GDM1 (cell line): ENCODE measurements around the gene CUL1.

Experiments used
- DNase-seq: peaks from one replicate; lab custom pipeline; 2025; lab: John Stamatoyannopoulos, UW

CUL1 gene

DNA sequence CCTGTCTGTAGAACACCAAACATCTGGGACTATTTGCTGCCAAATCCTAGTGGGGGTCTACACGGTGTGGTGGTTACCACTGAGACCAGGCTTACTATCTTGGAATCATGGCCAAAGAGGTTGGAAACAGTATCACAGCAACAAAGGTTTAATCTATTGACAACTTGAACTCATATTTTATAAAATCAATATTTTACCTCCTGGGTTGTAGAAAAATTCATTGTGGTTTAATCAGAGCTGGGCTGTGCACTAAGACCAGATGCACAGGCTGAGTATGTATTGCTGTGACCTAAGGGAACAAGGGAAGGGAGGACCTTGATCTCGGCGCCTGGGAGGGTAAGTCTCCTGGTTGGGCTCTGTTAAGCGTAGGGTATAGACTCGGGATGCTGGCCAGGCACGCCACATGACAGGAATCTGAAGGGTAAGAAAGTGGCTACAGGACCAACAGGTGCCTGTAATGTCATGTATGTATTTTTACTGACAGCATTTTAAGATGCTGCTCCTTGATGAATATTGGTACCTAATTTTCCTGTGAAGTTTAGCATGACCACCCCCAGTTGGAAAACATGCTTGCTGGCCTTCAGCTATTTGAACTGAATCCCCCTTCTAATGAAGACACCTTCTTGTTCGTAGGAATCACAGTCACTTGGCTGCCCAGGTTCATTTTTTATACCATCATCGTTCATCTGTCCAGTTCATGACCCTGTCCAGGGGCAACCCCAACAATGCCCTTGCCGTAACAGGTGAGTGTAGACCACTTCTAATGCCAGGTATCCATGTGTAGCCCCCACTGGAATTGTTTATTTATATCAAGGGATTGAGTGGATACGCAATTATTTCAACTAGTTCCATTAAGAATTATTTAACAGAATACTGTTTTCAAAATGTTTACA, 105.9 kb downstream of the CUL1 start:
- DNase-seq = no peak

DNA sequence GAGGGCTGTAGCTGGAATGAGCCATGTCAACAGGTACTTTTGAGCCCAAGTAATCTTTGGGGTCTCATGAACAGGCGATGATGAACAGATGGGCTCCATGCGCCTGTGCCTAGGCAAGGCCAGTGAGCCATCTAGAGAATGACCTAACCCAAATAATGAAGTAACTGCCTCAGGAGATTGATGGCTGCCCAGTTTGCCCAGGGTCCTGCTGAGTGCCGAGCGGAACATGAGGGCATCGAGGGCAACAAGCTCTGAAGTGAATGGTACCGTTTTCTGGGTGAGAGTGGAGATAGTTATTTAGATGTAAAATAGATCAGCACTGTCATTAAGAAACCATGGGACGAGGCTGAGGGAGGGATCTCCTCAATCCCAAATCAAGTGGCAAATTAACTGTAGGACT, 107.5 kb downstream of the CUL1 start:
- DNase-seq = no peak

DNA sequence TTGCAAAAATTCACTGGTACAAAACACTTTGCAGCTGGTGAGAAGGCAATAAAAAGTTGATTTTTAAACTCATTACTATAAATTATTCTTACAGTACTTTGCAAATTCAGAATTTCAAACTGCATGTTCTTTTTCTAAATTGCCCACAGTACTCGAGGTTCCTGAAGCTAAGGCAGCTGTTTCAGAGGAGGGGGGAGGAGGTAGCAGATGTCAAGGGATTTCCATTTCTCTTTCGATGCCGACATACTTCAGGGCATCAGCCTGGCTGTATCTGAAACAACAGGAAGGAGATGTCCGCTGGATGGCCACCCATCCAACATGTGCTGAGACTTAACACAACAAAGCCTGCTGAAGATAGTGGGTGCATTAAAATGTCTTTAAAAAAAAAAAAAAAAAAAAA, 108.7 kb downstream of the CUL1 start:
- DNase-seq = no peak

DNA sequence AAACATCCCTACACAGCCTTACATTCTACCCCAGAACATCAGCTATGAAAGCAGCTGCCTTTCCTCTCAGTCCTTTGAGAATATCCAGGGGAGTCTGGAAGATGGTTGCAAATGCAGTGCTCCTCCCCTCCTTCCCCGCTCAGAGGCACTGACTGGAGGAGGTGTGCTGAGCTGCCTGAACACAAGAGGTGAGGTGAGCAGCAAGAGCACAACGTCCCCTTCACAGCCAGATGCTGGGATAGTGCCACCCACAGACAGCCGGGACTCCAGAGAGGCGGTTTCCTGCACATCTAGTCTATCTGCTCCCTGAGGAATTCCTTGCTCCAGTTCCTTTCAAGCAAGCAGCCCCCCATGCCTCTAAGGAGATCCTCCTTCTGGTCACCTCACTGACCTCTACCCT, 111.2 kb downstream of the CUL1 start:
- no peak for DNase-seq

DNA sequence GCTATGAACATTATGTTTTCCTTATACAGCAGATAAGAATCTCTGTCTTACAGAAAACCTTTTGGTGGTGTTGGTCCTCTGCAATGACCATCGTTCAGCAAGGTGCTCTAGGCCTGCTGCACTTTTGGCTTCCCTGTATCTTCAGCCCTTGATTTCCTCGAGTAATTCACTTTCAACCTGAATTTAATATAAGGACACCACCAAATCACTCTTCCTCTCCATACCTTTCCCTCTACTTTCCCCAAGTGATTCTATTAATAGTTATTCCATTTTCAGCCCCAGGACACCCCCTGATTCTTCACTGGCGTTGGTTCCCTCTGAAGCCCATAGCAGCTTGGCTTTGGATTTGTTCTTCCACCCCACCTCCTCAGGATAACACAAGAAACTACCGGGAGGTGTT, 113.2 kb downstream of the CUL1 start:
- no peak for DNase-seq

DNA sequence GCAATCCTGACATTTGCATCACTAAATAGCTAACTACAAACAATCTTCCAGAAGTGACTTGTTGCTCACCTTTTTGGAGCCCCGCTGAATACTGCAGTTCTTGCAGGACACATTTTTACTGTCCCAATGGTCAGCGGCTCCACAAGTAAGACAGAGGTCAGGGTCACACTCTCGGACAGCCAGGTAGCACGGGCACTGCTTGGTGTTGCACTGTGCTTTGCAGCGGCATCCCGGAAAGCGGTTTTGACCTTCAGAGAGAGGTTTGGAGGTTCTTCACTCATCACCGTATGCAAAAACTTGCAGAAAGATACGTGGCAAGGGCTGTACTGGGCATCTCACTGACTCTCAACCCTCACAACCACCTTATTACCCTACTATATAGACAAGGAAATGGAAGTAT, 115.2 kb downstream of the CUL1 start:
- DNase-seq = no peak

DNA sequence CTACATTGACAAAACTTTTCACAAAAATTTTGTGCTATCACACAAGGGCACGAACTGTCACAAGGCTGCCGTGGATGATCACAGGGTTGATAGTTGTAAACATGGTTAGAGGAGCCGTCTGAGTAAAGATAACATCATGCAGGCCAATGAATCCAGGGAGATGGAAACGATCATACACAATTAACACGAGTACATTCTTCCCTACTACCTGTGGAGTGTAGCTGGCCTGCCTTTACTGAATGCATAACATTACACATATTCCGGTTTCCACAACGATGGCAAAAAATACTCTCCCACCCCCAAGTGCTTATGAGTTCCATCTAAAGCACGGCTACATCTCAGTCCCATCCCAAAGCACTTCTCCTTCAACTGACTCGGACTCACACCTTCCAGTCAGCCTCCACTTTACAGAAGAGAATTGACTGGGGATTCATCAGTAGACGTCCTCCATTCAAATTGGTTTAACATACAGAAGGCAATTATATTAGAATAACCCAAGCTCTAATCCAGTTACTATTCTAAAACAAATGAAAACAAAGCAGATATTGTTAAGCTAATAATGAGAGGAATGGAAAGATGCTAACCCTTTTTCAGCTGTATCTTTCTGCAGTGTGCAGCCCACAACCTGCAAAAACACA, 116.3 kb downstream of the CUL1 start:
- DNase-seq = no peak

DNA sequence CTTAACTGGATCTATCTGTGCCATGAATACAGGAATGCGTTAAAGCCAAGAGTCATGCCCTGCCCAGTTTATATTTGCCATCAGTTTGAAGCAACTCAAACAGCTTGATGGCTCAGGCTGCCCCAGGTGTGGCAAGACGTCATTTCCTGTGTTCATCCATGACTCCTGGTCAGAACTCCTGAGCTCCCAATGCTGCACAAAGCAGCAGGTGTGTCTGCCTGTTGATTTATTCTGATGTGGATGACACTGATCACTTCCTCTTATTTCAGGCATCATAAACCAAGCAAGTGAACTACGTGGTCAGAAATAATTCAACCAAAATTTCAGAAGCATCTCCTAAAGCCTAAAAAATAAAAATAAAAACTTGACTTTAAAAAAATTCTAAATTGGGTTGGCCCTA, 116.9 kb downstream of the CUL1 start:
- DNase-seq = no peak

DNA sequence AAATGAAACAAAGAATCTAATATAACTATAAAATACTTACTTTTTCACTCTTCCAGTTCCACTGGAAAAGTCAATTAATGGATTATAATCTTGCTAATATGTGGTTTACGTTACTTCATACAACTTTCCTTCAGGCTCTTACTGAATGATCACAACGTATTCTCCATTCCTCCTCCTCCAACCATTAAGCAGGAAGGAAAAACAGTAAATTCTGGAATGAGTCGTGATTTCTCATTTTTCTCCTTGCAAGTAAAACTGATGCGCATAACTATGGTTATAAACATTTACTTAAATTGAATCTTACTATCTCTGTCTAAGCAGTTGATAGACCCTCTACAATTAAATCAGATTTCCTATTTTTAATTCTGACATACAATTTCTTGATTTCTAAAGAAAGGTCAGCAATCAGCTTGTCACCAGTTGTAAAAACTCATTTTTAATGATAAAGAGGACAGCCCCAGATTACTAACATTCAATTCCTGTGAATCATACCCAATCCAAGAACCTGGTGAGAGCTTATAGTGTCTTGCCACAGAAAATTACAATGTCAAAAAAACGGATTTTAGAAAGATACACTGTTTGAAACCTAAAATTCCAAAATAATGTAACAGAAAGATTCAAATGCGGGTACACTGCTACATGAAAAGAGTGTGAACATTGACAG, 121.1 kb downstream of the CUL1 start:
- no peak for DNase-seq

DNA sequence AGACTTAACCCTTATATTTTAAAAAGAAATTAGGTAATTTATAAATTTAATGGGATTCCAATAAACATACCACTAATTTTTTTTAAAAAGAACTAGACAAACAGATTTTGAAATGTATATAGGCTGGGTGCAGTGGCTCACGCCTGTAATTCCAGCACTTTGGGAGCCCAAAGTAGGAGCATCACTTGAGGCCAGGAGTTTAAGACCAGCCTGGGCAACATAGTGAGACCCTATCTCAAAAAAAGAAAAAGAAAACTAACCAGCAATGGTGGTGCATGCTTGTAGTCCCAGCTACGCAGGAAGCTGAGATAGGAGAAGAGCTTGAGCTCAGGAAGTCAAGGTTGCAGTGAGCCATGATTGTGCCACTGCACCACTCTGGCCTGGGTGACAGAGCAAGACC, 122.7 kb downstream of the CUL1 start:
- no peak for DNase-seq

DNA sequence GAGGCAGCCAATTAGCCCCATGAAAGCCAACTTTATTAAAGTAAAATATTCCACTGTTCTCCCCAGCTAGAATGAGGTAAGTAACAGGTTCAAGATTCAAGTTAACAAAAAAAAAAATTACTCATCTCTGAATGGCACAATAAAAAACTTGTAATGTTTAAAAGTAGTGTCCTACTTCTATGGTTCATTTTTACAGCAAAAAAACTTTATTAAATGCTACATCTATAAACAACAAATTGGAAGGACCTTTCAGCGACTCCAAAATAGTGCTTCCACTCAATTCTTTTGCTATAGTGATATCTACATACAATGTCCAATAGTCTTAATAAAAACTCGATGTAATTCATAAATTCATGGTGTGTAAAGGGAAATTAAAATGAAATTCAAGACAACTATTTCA, 126.2 kb downstream of the CUL1 start:
- DNase-seq = no peak

DNA sequence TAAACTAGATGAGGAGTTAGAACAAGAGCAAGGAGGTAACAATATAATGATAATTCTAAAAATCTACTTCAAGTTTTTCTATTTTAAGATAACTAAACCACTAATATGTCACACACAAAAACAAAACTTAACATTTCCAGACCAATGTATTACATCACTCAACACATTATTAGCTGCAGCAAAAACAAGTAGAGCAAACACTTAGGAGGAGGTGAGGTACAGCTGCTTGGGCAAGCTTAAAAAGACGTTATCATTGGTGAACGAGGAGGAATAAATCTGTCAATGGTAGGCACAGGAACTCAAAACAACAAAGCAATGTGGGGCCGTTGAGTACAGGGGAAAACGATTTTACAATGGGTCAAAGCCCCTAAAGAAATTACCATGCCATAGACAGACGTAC, 126.6 kb downstream of the CUL1 start:
- DNase-seq = no peak

DNA sequence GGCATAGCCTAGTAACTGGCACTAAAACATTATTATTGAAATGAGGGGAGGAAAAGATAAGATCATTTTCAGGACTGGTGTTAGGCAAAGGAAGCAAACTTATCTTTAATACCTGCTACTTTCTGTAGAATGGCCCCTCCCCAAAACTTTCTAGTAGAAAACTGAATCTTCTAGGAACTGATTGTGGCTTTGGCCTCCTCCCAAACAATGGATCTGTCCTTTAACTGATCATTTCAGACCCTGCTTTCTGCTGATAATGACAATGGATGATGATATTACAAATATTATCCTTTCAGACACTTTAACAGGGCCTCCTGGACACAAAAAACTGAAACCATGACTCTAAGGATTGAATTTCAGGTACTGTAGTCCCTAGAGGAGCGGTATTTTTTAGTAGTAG, 130.3 kb downstream of the CUL1 start:
- no peak for DNase-seq

DNA sequence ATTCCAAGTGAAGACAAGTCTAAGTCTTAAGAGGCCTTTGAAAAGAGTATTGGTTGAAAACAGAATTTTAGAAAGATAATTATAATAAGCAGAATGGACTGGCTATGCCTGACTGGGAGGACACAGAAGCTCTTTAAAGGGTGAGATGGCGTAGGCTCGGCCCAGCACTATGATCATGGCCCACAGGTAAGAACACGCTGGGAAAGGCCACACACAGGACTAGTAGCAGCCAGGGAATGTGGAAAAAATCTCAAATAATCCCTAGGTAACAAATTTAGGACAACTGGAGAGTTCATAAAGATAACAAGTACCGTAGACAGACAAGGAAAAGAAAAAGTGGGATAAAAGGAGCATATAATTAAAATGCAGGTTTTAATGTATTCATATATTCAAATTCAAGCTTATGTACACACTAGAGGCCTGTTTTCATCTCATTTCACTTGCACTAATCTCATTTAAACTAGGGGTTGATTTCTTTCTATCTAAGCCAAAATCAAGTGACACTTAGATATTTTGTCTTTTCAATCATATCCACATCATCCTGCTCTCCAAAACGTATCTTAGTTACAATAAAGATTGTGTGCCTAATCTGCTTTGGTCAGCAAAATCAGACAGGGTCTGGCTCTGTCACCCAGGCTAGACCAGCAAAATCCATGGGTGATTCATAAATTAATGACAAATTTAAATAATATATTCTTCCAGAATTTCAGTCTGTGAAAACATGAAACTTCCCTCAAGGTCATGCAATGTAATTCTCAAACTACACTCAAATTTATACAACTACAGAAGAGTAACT, 132.4 kb downstream of the CUL1 start:
- DNase-seq = no peak

DNA sequence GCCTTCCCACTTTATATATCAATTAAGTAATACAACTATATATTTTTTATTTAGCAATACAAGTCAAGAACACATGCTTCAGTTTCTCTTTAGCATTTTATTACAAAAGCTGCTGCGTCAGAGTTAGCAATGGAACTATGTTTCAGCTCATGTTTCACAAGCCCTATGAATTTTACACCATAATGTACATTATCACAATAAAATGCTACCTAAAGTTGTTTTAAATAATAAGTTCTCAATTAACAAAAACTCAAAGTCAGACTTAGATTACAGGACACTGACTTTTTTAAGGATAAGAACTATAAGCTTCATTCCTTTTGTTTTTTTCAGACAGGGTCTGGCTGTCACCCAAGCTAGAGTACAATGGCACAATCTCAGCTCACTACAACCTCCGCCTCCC, 133.1 kb downstream of the CUL1 start:
- DNase-seq = no peak

DNA sequence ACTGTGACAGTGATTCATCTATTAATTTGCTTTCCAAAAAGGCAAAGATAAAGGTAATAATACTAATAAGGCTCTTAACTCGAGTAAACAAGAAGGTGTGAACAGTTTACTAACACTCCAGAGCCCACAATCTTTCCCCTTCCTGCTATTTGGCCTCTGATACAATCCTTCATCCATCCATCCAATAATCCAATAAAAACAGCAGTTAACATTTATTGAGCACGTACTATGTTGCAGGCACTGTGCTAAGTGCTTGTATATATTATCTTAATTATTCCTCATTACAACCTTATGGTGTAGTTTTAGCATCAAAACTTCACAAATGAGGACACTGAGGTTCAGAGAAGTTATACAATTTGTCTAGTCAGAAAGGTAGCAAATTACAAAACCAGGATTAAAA, 135.9 kb downstream of the CUL1 start:
- no peak for DNase-seq

DNA sequence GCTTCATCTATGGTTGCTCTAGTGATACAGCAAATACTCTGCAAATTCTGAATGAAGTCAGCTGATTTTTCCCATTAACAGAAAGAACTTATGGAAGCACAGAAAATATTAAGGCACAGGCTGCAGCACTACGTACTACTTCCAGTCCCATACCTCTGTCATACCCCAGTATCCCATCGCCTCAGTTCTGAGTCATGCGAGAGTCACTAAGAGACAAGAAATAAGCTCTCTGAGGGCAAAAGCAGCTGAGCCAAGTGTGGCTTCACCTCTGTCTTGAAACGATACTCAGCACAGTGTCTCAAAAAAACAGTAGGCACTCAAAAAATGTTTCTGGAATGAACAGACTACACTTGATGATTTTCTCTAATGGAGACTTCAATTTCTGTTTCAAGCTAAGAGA, 137.2 kb downstream of the CUL1 start:
- no peak for DNase-seq

DNA sequence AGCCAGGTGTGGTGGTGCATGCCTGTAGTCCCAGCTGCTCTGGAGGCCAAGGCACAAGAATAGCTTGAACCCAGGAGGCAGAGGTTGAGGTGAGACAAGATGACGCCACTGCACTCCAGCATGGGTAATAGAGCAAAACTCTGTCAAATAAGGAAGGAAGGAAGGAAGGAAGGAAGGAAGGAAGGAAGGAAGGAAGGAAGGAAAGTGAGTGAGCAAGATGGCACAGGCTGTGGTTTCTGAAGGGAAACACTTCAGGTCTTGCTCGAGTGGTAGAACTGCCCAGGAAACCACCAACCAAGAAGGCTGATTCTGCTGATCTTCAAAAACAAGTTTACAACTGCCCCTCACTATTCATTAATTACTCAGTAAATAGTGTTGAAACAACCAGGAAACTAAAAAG, 140.2 kb downstream of the CUL1 start:
- DNase-seq = peak; percentile 30

DNA sequence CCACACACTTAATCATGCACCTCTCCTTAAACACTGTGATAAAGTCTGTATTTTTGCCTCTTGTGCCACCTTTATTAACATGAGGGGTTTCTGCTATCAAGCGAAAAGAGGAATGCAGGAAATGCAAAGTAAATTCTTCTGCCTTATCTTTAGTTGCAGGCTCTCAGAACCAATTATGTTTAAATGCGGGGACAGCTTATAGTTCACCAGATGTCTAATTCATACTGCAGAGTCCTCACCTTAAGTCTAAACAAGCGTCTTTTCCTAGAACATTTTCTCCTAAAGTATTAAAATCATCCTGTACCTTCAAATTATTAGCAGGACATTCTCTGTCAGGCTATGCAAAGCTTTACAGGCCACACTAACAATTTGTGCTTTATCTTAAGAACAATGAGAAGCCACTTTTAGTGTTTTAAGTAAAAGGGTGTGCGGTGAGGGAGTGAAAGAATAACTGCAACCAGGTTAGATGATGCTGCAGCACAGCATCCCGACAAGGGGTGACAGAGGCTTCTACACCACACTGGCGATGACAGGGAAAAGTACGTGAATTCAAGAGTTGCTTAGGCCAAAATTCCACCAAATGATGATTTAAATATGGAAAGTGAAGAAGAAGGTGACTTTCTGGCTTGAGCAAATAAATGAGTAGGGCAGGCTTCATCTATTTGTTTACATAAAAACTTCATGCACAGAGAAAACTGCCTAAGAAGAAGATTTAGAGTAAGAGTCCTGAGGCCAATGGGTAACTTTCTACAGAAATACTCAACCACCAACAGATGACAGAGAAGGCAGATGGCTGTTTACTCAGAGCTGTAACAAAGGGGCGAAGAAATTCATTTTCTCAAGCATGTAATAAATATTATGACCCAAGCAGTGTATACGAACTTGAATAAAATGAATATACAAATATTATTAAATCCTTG, 149.4 kb downstream of the CUL1 start:
- DNase-seq = no peak

DNA sequence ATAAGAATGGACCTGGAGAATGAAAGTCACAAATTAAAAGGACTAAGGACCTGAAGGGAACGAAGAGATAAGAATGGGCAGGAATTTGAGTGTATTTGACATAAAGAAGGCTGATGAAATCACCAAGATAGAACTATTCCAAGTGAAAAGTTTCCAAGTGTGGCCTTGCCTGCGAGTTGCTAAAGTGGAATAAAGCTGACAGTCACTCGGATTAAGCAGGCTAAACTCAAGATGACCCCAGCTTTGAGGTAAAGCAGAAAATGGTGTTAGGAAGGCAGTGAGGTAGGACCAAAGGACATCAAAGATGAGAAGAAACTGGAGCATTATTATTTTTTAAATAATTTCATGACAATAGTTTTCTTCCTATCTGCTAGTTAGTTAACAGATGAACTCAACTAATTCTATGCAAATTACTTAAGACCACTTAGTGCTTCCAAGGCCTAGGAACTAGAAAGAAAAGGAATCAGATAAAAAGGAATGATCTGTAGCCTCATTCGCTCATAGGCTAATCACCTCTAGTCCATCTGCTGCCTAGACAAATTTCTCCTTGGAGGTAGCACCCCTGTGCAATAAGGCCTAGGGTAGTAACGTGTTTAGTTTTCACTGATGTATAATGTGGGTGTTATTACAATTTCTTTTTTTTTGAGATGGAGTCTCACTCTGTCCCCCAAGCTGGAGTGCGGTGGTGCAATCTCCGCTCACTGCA, 150.8 kb downstream of the CUL1 start:
- DNase-seq = no peak

DNA sequence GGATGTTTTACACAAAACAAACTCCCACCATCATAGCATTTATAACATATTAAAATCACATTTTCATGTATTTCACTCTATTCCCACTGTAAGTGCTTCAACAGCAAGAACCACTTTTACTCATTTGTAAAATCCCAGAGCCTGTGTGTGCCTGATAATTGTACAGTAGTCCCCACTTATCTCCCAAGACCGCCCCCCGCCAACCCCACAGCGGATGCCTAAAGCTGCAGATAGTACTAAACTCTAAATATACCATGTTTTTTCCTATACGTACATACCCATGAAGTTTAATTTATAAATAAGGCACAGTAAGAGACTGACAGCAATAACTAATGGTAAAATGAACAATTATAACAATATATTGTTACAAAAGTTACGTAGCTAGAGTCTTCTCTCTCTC, 151.9 kb downstream of the CUL1 start:
- DNase-seq = no peak
